Neural progenitor cell (in vitro differentiated cells): ENCODE results near the gene RPS19. TPM values are rescaled to one million over a fixed set of nuclear protein-coding genes. Genes with fewer than 3 reads are reported as not detected.

Experiments
- DNase-seq: peaks from one replicate; pipeline ENCODE4 v3.0.0-alpha.2; 2016; ENCODE audit warnings: low spot score
- H2AFZ ChIP-seq: fragments of 200-600 bp; sonication (generic); replicated peaks from 2 replicates; pipeline ENCODE4 v1.6.1; 2016; ENCODE audit warnings: antibody characterized with exemption
- H3F3A ChIP-seq: fragments of 200-600 bp; sonication (generic); 2 replicates; pipeline ENCODE4 v1.6.1; 2016; ENCODE audit warnings: antibody characterized with exemption, low read depth
- H3K27ac ChIP-seq: fragments of 200-600 bp; sonication (generic); 2 replicates; pipeline ENCODE4 v1.5.1; 2016; ENCODE audit warnings: mild to moderate bottlenecking
- H3K27me3 ChIP-seq: fragments of 200-600 bp; sonication (generic); 2 replicates; pipeline ENCODE4 v1.6.1; 2016; ENCODE audit warnings: mild to moderate bottlenecking, moderate library complexity
- H3K36me3 ChIP-seq: fragments of 200-600 bp; sonication (generic); 2 replicates; pipeline ENCODE4 v1.5.1; 2016
- H3K4me1 ChIP-seq: fragments of 200-600 bp; sonication (generic); 2 replicates; pipeline ENCODE4 v1.6.1; 2016; ENCODE audit warnings: mixed run types
- H3K4me2 ChIP-seq: fragments of 200-600 bp; sonication (generic); 2 replicates; pipeline ENCODE4 v1.6.1; 2016
- H3K4me3 ChIP-seq: fragments of 200-600 bp; sonication (generic); 2 replicates; pipeline ENCODE4 v1.5.1; 2016
- H3K79me2 ChIP-seq: fragments of 200-600 bp; sonication (generic); 2 replicates; pipeline ENCODE4 v1.6.1; 2016; ENCODE audit warnings: low read depth
- H3K9ac ChIP-seq: fragments of 200-600 bp; sonication (generic); 2 replicates; pipeline ENCODE4 v1.6.1; 2016
- H3K9me3 ChIP-seq: fragments of 200-600 bp; sonication (generic); 2 replicates; pipeline ENCODE4 v1.5.1; 2016; ENCODE audit warnings: low read depth
- H4K20me1 ChIP-seq: fragments of 200-600 bp; sonication (generic); 2 replicates; pipeline ENCODE4 v1.6.1; 2016; ENCODE audit warnings: low read depth
- H3K27ac Mint-ChIP-seq: 3 replicates; pipeline ENCODE4 v1.8.0; 2021; ENCODE audit warnings: mixed read lengths
- H3K27me3 Mint-ChIP-seq: 2 replicates; pipeline ENCODE4 v1.8.0; 2022; ENCODE audit warnings: low read depth, mild to moderate bottlenecking, inconsistent platforms, moderate library complexity, mixed read lengths; ENCODE audit not compliant: insufficient read depth
- H3K36me3 Mint-ChIP-seq: 3 replicates; pipeline ENCODE4 v1.8.0; 2021; ENCODE audit warnings: mixed read lengths
- H3K4me1 Mint-ChIP-seq: 3 replicates; pipeline ENCODE4 v1.8.0; 2021; ENCODE audit warnings: mixed read lengths
- H3K4me3 Mint-ChIP-seq: 3 replicates; pipeline ENCODE4 v1.8.0; 2021; ENCODE audit warnings: mild to moderate bottlenecking, moderate library complexity, mixed read lengths
- H3K9me3 Mint-ChIP-seq: 3 replicates; pipeline ENCODE4 v1.8.0; 2020; ENCODE audit warnings: mixed read lengths
- CTCF ChIP-seq: fragments of 200-600 bp; sonication (generic); IDR thresholded peaks from 2 replicates; pipeline ENCODE4 v1.5.1; 2017; ENCODE audit warnings: antibody characterized with exemption, mild to moderate bottlenecking
- EZH2 ChIP-seq: fragments of 200-600 bp; sonication (generic); IDR thresholded peaks from 2 replicates; pipeline ENCODE4 v1.6.1; 2017; ENCODE audit warnings: antibody characterized with exemption, mild to moderate bottlenecking, moderate library complexity
- EZH2phosphoT487 ChIP-seq: fragments of 200-600 bp; sonication (generic); IDR thresholded peaks from 2 replicates; pipeline ENCODE4 v1.6.1; 2017; ENCODE audit warnings: antibody characterized with exemption
- total RNA-seq: library from RNA; depleted of rRNA; stranded (reverse); fragments of >200 nt; gene quantifications from 2 replicates; pipeline ENCODE4 v1.2.3, GENCODE V29; 2015; ENCODE audit warnings: low replicate concordance

Gene RPS19
- 1,422 and 2,398 TPM in 2 replicates for total RNA-seq

DNA sequence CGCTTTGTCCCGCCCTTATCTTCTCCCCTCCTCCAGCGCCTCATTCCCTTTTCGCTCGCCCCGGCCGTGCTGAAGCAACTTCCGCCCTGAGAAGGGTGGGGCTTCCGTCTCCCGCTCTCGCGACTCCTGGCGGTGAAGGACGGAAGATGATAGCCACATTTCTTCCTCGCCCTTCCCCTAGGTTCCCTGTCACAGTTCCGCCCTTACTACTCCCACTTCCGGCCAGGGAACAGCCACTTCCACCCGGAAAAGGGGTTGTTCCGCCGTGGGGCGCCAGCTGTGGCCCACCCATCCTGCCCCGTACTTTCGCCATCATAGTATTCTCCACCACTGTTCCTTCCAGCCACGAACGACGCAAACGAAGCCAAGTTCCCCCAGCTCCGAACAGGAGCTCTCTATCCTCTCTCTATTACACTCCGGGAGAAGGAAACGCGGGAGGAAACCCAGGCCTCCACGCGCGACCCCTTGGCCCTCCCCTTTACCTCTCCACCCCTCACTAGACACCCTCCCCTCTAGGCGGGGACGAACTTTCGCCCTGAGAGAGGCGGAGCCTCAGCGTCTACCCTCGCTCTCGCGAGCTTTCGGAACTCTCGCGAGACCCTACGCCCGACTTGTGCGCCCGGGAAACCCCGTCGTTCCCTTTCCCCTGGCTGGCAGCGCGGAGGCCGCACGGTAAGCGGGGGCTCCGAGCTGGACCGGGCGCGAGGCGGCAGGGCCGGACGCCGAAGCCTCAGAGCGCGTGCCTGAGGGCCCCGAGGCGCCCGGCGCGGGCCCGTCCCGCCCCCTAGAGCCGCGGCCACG, at the start of gene RPS19:
TSS of gene RPS19 (plus strand) at position 638 of the 801 bp plus-strand sequence. CDS start 520 bp downstream, outside the sequence.
- peaks cover 17% of the 10 kb centered on the region for H3K36me3 ChIP-seq
- H3K27me3 ChIP-seq: peaks cover 33% of the 10 kb centered on the region
- H3K4me1 Mint-ChIP-seq: peaks cover 31% of the 10 kb centered on the region
- H3K27me3 Mint-ChIP-seq: peaks cover 12% of the 10 kb centered on the region
- H3K4me2 ChIP-seq: peak within 1 kb of the TSS; percentile 99
- DNase-seq: peak; percentile 99
- H3K4me3 ChIP-seq: peak within 1 kb of the TSS; percentile 67
- H2AFZ ChIP-seq: peak within 1 kb of the TSS; percentile 71
- no peaks in the 10 kb centered on the region for H3K9me3 Mint-ChIP-seq
- peaks cover 23% of the 10 kb centered on the region for H3K4me1 ChIP-seq
- peak; percentile 60 for TF ChIP-seq CTCF
- no peak for TF ChIP-seq EZH2
- H3K27ac Mint-ChIP-seq: peak within 1 kb of the TSS; percentile 98
- peaks cover 33% of the 10 kb centered on the region for H3K36me3 Mint-ChIP-seq
- H3K79me2 ChIP-seq: peaks cover 48% of the 10 kb centered on the region
- peak within 1 kb of the TSS; percentile 79 for H3K27ac ChIP-seq
- H3F3A ChIP-seq: peaks cover 40% of the 10 kb centered on the region
- H3K9me3 ChIP-seq: no peaks in the 10 kb centered on the region
- peak within 1 kb of the TSS; percentile 96 for H3K4me3 Mint-ChIP-seq
- peaks cover 42% of the 10 kb centered on the region for H4K20me1 ChIP-seq
- H3K9ac ChIP-seq: peak within 1 kb of the TSS; percentile 99

DNA sequence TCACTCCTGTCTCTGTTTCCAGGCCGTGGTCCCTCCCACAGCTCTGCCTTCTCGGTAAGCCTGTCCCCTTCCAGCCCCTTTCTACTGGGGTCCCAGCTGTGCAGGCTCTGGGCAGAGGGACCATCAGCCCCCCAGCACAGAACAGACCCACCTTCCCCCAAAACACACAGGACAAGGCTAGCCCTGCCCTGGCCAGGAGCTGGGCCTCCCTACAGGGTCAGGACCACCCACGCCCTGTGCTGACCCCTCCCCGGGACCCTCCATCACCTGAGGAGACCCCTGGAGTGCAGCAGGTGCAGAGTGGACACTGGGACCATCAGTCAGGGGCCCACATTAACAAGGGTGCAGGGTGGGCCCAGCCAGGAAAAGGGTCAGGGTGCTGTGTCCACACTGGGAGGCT, 49.8 kb upstream of the RPS19 start:
- Mint-ChIP-seq H3K4me1 (no peaks in the 10 kb centered on the region), H3K9me3 (no peaks in the 10 kb centered on the region), H3K36me3 (no peaks in the 10 kb centered on the region), H3K27me3 (peaks cover 16% of the 10 kb centered on the region), H3K27ac (no peak overlapping the region), H3K4me3 (no peak overlapping the region)
- DNase-seq: no peak
- Histone ChIP-seq H3K27me3 (no peaks in the 10 kb centered on the region), H3K27ac (no peak overlapping the region), H3F3A (no peaks in the 10 kb centered on the region), H3K4me1 (no peaks in the 10 kb centered on the region), H3K36me3 (no peaks in the 10 kb centered on the region), H3K79me2 (no peaks in the 10 kb centered on the region), H3K9me3 (no peaks in the 10 kb centered on the region), H3K4me3 (no peak overlapping the region), H4K20me1 (no peaks in the 10 kb centered on the region), H3K4me2 (no peak overlapping the region), H3K9ac (no peak overlapping the region), H2AFZ (no peak overlapping the region)
- TF ChIP-seq EZH2phosphoT487 (no peak), EZH2 (no peak), CTCF (no peak)

DNA sequence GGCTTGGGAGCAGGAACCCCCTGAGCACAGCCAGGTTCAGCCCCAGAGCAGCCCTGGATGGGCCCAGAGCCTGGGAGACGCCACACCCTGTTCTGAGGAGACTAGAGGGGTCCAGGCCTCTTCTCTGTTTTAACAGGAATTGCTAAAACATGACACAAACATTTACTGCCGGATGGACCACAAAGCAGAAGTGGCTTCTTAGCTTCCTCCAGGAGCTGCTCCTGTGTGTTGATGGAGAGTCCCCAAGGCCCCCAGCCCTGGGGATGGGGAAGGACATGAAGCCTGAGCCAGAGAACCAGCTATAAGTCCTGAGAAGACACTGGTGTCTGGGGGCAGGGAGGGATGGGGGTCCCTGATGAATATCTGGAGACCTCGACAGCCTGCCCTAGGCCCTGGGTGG, 49.0 kb upstream of the RPS19 start:
- no peak for TF ChIP-seq EZH2phosphoT487
- no peak for TF ChIP-seq EZH2
- no peak for TF ChIP-seq CTCF
- H3K4me3 Mint-ChIP-seq: no peak overlapping the region

More for the DNA sequence above, 49.0 kb upstream of the RPS19 start:
- no peak overlapping the region for H3K27ac ChIP-seq
- no peaks in the 10 kb centered on the region for H3K79me2 ChIP-seq
- no peaks in the 10 kb centered on the region for H3K4me1 ChIP-seq
- no peak overlapping the region for H3K4me3 ChIP-seq
- H3K9ac ChIP-seq: no peak overlapping the region
- Mint-ChIP-seq H3K4me1 (no peaks in the 10 kb centered on the region), H3K27me3 (peaks cover 16% of the 10 kb centered on the region), H3K9me3 (no peaks in the 10 kb centered on the region), H3K36me3 (no peaks in the 10 kb centered on the region), H3K27ac (no peak overlapping the region)
- no peaks in the 10 kb centered on the region for H3K36me3 ChIP-seq
- H3K9me3 ChIP-seq: no peaks in the 10 kb centered on the region
- no peaks in the 10 kb centered on the region for H3F3A ChIP-seq
- H4K20me1 ChIP-seq: no peaks in the 10 kb centered on the region
- no peaks in the 10 kb centered on the region for H3K27me3 ChIP-seq
- no peak for DNase-seq
- H2AFZ ChIP-seq: no peak overlapping the region
- no peak overlapping the region for H3K4me2 ChIP-seq
